Nephron (organoid): ENCODE measurements around the gene AMBRA1.

Source experiments
- H3K27ac Mint-ChIP-seq, 3 experiments: 2 replicates each; pipeline ENCODE4 v1.8.0; 2020; ENCODE audit warnings: mixed read lengths in 3 of 3, mild to moderate bottlenecking in 2 of 3, moderate library complexity in 1 of 3
- H3K27me3 Mint-ChIP-seq: 2 replicates; pipeline ENCODE4 v1.8.0; 2021; ENCODE audit warnings: low read depth, mild to moderate bottlenecking, moderate library complexity, mixed read lengths
- H3K36me3 Mint-ChIP-seq: 2 replicates; pipeline ENCODE4 v1.8.0; 2020; ENCODE audit warnings: low read depth, mixed read lengths
- H3K4me1 Mint-ChIP-seq: 2 replicates; pipeline ENCODE4 v1.8.0; 2020; ENCODE audit warnings: mixed read lengths
- H3K4me3 Mint-ChIP-seq, 3 experiments: 2 replicates each; pipeline ENCODE4 v1.8.0; 2020; ENCODE audit warnings: mild to moderate bottlenecking in 3 of 3, mixed read lengths in 3 of 3, moderate library complexity in 2 of 3
- H3K9me3 Mint-ChIP-seq: 2 replicates; pipeline ENCODE4 v1.8.0; 2020; ENCODE audit warnings: mixed read lengths
- CTCF ChIP-seq, 3 experiments: fragments of 200-600 bp; sonication (generic); IDR thresholded peaks; one replicate each; pipeline ENCODE4 v1.5.0; 2021; ENCODE audit warnings: antibody characterized with exemption in 3 of 3; ENCODE audit not compliant: unreplicated experiment in 3 of 3

Gene AMBRA1

GRCh38 chr11:46475926-46476545 is 117.8 kb downstream of the AMBRA1 start:
- no peaks in the 10 kb centered on the region for H3K9me3 Mint-ChIP-seq
- TF ChIP-seq CTCF (IDR thresholded peaks at IDR 0.05; ENCODE audit: unreplicated experiment in 3 of 3): no peak
- H3K36me3 Mint-ChIP-seq: peaks cover 6% of the 10 kb centered on the region
- no peak overlapping the region for H3K4me3 Mint-ChIP-seq
- H3K4me1 Mint-ChIP-seq: no peaks in the 10 kb centered on the region
- no peak overlapping the region for H3K27ac Mint-ChIP-seq
- no peaks in the 10 kb centered on the region for H3K27me3 Mint-ChIP-seq

GRCh38 chr11:46475051-46475925 is 118.5 kb downstream of the AMBRA1 start:
- no peaks in the 10 kb centered on the region for H3K9me3 Mint-ChIP-seq
- no peak overlapping the region for H3K27ac Mint-ChIP-seq
- TF ChIP-seq CTCF (IDR thresholded peaks at IDR 0.05; ENCODE audit: unreplicated experiment in 3 of 3): no peak

GRCh38 chr11:46472662-46472994 is 121.2 kb downstream of the AMBRA1 start:
- no peak for TF ChIP-seq CTCF (IDR thresholded peaks at IDR 0.05; ENCODE audit: unreplicated experiment in 3 of 3)
- Mint-ChIP-seq H3K4me3 (no peak overlapping the region), H3K4me1 (no peaks in the 10 kb centered on the region), H3K36me3 (peaks cover 14% of the 10 kb centered on the region), H3K9me3 (no peaks in the 10 kb centered on the region), H3K27ac (no peak overlapping the region), H3K27me3 (no peaks in the 10 kb centered on the region)

More at GRCh38 chr11:46475051-46475925, 118.5 kb downstream of the AMBRA1 start:
- Mint-ChIP-seq H3K4me3 (no peak overlapping the region), H3K27me3 (no peaks in the 10 kb centered on the region), H3K36me3 (peaks cover 10% of the 10 kb centered on the region), H3K4me1 (no peaks in the 10 kb centered on the region)

GRCh38 chr11:46471943-46472661 is 121.7 kb downstream of the AMBRA1 start:
- H3K9me3 Mint-ChIP-seq: no peaks in the 10 kb centered on the region
- H3K36me3 Mint-ChIP-seq: peaks cover 16% of the 10 kb centered on the region
- no peak for TF ChIP-seq CTCF (IDR thresholded peaks at IDR 0.05; ENCODE audit: unreplicated experiment in 3 of 3)
- H3K4me3 Mint-ChIP-seq: no peak overlapping the region
- no peaks in the 10 kb centered on the region for H3K4me1 Mint-ChIP-seq
- H3K27me3 Mint-ChIP-seq: no peaks in the 10 kb centered on the region
- no peak overlapping the region for H3K27ac Mint-ChIP-seq

GRCh38 chr11:46469926-46470325 is 123.9 kb downstream of the AMBRA1 start:
- TF ChIP-seq CTCF (IDR thresholded peaks at IDR 0.05; ENCODE audit: unreplicated experiment in 3 of 3): no peak
- no peaks in the 10 kb centered on the region for H3K9me3 Mint-ChIP-seq
- no peak overlapping the region for H3K27ac Mint-ChIP-seq
- H3K4me1 Mint-ChIP-seq: peaks cover 5% of the 10 kb centered on the region
- H3K27me3 Mint-ChIP-seq: no peaks in the 10 kb centered on the region
- H3K36me3 Mint-ChIP-seq: peaks cover 10% of the 10 kb centered on the region
- H3K4me3 Mint-ChIP-seq: no peak overlapping the region
